GM10248 (cell line): ENCODE data around the gene CASQ2.

ENCODE experiments used
- CTCF ChIA-PET: fragments of 300-600 bp; sonication (Branson Sonifier 250); formaldehyde crosslinking; extraction: SDS; loops from one replicate; lab custom pipeline; 2021; ENCODE audit warnings: antibody characterized with exemption; lab: Yijun Ruan, JAX
- POLR2A ChIA-PET: fragments of 350-650 bp; sonication (Branson Sonifier 250); formaldehyde crosslinking; extraction: SDS; loops from one replicate; lab custom pipeline; 2020; ENCODE audit warnings: antibody characterized with exemption; lab: Yijun Ruan, JAX
- DNase-seq: peaks from one replicate; pipeline ENCODE4 v3.0.0; 2012; ENCODE audit errors: extremely low spot score
- TF ChIP-seq, protein P1 (sequence below): IDR thresholded peaks from 2 replicates; pipeline ENCODE4 v1.5.1; 2012; ENCODE audit warnings: mild to moderate bottlenecking, low read depth; ENCODE audit errors: extremely low read depth, missing control alignments, control extremely low read depth

The CASQ2 gene

DNA sequence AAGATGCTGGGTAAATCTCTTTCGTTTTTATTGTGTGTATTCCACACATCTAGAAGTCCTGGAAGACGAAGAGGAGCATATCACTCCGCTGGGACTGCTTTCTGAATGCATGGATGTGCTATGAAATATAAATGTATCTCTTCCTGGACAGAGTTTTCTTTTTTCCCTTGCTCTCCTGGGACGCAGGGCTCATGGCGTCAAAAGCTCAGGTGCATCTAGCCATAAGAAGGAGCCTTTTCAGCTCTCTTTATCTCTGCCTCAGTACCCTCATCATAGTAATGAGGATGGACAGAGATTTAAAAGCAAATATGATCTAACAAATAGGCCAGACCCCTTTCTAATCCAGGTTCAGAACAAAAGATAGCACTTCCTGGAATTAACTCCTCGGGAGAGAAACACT is 27.5 kb upstream of the CASQ2 start:
- no peak for DNase-seq
- CTCF ChIA-PET: interaction anchor here (1.0 kb wide), 1 partner anchor 199 kb away, joined by 3 read pairs; no protein-coding TSS in a partner anchor
- POLR2A ChIA-PET: no interaction called here
- TF ChIP-seq, protein P1, sequence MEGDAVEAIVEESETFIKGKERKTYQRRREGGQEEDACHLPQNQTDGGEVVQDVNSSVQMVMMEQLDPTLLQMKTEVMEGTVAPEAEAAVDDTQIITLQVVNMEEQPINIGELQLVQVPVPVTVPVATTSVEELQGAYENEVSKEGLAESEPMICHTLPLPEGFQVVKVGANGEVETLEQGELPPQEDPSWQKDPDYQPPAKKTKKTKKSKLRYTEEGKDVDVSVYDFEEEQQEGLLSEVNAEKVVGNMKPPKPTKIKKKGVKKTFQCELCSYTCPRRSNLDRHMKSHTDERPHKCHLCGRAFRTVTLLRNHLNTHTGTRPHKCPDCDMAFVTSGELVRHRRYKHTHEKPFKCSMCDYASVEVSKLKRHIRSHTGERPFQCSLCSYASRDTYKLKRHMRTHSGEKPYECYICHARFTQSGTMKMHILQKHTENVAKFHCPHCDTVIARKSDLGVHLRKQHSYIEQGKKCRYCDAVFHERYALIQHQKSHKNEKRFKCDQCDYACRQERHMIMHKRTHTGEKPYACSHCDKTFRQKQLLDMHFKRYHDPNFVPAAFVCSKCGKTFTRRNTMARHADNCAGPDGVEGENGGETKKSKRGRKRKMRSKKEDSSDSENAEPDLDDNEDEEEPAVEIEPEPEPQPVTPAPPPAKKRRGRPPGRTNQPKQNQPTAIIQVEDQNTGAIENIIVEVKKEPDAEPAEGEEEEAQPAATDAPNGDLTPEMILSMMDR: no peak

DNA sequence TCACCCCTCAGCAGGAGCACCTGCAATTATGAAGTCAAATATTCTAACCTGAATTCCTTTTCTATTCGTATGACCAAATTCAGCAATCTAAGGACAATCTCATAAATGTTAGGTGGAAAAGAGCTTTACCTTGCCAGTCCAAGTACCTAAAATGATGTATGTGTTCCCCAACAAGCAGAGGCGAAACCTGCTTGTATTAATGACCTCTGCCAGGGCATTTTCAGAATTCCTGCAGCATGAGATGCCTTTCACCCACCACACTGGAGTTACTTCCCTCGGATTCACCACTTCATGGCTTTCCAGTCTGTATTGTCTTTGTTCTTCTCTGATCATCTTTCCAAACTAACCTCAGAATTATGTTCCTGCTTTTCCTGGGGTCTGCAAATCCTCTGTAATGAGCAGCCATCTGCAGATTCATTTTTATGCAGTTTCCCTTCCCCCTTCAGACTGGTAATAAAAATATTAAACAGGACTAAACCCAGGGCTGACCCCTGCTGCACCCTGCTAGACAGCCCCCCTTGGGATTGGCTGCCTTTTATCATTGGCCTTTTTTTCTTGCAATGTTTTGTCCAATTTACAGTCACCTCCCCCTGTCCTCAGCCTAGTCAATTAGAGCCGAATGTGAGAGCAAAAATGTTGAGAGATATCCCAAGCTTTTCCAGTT is 26.6 kb upstream of the CASQ2 start:
- no peak for DNase-seq
- TF ChIP-seq, protein P1: no peak
- CTCF ChIA-PET: no interaction called here
- POLR2A ChIA-PET: no interaction called here

DNA sequence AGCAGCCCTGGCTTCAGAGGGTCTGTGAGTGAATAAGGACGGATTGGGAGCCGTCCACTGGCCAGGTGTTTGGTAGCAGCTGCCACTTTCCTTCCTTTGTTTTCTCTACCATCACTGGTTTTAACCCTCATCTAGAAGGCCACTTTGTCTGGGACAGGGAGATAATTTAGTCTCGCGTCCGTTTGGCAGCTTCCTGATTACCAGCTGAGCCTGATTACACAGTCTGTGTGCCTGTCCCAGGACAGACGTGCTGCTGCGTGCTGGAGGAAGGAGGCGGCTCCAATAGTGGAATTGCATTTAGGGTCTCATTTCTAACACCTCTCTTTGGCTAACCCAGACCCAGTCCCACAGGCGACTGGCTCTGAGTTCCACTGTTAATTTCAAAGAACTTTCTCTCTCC is 24.6 kb upstream of the CASQ2 start:
- DNase-seq: no peak

DNA sequence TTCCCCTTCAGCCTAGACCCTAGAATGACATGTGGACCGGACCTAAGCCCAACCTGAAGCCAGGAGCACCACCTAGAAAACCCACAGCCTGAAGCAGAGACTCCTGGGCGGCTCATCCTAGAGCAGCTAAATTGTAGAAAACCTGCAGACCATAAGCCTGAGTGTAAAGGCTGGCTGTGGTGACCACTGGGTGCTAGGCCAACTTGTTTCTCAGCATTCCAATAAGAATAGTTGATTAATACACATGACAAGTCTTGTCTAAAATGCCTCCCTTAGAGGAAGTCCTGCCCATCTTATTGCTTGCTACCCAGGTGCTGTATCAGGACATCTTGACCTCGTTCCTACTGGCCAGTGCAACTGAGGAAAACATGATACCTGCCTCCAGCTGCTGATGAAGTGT is 23.3 kb upstream of the CASQ2 start:
- POLR2A ChIA-PET: no interaction called here
- CTCF ChIA-PET: interaction anchor here (1.1 to 1.2 kb wide), 2 partner anchors 9 to 189 kb away, joined by 4 read pairs; no protein-coding TSS in a partner anchor
- TF ChIP-seq, protein P1: no peak
- no peak for DNase-seq

More for the DNA sequence above, 24.6 kb upstream of the CASQ2 start:
- CTCF ChIA-PET: interaction anchor here (1.2 kb wide), 1 partner anchor 188 kb away, joined by 4 read pairs; no protein-coding TSS in a partner anchor
- POLR2A ChIA-PET: no interaction called here
- TF ChIP-seq, protein P1: no peak

DNA sequence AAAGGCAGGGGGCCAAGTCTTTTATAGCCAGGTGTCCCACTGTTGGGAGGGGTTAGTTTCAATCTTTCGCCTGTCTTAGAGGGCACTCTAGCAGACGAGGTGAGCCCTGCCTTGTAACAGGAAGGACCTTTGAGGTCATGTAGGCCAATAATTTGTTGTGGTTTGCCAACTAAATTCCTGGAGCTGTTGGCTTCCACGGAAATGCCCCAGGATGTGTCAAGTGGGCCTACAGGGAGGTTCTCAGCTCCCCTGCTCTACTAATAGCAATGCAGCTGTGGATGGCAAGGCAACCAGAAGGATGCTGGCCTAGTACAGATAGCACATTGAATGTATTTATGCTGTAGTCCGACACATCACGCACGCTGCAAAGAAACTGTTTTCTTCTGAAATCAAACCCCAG is 22.3 kb upstream of the CASQ2 start:
- no peak for DNase-seq
- POLR2A ChIA-PET: no interaction called here
- TF ChIP-seq, protein P1: no peak
- CTCF ChIA-PET: no interaction called here

DNA sequence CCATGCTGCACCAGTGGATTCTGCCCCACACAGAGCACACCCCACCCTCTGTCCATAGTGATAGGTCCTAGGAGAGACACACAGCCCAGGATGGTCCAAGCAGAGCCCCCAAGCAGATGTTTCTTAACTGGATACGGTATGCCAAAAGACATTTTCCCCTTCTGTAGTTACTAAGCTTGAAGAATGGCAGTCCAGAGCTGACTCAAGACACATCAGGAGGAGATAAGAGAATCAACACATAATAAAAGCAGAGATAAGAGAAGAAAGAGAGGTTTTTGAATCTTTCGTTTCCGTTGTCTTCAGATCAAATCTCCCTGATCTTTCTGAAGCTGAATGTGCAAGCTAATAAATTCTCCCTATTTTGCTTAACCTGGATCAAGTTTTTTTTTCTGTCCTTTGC is 21.8 kb upstream of the CASQ2 start:
- TF ChIP-seq, protein P1: no peak
- DNase-seq: no peak
- ChIA-PET CTCF (no interaction called here), POLR2A (no interaction called here)

DNA sequence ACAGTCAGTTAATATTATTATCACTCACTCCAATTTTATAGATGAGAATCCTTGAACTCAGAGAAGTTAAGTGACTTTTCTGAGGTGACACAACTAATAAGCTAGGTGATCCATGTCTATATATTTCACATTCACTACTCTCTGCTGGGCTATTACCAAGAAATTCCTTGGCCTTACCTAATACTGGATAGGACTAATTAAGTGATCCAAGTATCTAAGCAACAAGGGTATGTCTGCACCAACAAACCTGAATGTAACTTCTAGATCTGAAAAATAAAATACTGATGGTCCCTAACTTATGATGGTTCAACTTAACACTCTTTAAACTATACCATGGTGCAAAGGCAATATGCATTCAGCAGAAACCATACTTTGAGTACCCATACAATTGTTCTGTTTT is 14.8 kb upstream of the CASQ2 start:
- ChIA-PET CTCF (interaction anchor here (1.4 to 3.5 kb wide), 4 partner anchors 10 to 236 kb away, joined by 3 to 16 read pairs (median 4); no protein-coding TSS in a partner anchor), POLR2A (no interaction called here)

More for the DNA sequence above, 14.8 kb upstream of the CASQ2 start:
- DNase-seq: no peak
- TF ChIP-seq, protein P1: no peak
